GM19463 (cell line): ENCODE measurements around the gene PKDCC.
"Not testable (repeated sequence)": the region's sequence is repeated elsewhere in the genome, so short reads cannot be mapped to it uniquely, and the experiment has no call there.

ENCODE experiments used
- ATAC-seq: cut with Tn5 transposase; IDR thresholded peaks from one replicate; pipeline ENCODE4 v1.9.1; 2021; ENCODE audit warnings: mild to moderate bottlenecking, moderate library complexity; ENCODE audit not compliant: unreplicated experiment

PKDCC gene

DNA sequence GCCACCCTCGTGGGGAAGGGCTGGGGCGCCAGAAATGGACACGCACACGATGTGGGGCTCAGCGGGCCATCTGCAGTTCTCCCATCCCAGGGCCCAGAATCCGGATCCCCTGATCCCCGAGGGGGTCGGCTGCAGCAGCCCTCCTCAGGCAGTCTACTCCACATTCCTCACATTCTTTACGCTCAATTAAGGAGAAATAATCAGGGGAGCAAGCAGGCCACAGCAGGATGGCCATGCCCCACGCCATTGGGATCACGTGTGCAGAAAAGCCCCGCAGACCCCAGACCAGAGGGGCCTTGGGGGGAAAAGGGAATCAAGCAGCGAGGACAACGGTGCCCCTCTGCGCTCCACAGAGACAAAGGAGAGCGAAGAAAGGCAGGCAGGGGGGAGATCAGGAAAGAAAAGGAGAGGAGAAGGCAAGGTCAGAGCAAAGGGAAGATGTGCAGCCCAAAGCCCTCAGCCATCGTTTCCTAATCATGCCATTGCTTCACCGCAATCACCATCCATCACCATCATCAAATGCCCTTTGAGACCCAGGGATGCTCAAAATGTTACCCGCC is 17.5 kb upstream of the PKDCC start:
- no peak for ATAC-seq

DNA sequence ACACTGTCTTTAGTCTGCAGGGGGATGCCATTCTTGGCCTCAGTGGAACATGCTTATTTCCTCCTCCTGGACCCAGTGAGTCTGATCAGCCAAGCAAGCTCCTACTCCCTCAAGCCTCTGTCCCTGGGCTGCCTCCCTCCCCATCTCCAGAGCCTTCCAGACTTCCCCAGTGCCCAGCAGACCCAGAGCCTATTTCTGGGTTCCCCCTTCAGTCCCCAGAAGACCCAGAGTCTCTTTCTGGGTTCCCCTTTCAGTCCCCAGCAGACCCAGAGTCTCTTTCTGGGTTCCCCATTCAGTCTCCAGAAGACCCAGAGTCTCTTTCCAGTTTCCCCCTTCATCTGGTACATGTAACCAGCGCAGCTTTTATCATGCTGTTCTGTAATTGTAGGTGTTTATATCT is 17.0 kb upstream of the PKDCC start:
- no peak for ATAC-seq

DNA sequence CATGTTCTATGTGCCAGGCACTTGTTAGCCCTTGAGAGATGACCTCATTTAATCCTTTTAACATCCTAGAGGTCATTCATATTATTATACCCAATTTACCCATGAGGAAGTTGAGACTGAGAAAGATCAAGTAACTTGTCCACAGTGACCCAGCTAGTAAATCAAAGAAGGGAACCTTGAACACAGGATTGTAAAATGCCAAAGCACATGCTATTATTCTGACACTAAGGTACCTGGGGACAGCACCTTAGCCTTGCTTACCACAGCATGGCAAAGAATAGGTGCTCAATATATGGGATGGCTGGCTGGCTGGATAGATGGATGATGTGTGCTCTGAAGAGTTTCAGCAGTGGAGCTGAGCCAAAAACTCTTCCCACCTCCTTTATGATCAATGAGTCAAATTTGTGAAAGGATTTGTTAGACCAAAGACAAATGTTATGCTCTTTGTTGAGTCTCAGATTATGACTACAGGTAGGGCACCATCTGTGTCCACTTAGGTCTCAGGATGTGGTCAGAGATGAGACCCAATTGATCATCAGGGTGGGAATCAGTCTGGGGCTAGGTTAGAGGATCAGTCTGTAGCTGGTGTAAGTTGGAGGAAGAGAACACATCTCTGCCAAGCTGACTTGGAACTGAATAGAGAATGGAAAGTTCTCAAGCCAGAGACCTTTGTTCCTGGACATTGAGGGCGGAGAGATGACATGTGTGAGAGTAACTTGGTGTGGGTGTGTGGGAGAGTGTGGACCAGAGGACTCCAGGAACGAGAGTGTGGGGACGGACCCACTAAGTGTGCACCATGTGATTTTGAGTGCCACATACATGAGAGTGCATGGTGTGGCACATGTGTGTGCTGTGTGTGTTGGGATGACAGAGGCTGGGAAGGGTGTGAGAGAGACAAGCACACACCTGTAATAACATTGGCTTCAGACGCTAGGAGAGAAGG is 16.3 kb upstream of the PKDCC start:
- no peak for ATAC-seq

DNA sequence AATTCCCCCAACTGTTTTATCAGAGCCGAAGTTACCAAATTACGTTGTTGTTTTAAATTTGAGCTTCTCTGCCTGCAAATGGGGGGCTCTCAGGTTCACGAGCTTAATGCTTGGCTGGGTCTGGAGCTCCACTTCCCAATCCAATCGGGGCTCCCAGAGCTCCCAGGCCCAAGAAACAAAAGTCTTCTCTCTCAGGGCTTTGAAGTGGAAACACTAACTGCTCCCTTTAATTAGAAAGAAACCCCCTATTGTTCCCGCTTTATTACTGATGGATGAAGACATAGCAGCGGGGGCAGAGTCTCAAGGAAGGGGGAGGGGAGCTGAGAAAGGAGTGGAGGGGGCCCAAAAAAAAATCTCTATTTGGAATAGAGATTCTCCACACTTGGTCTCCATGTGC is 15.6 kb upstream of the PKDCC start:
- no peak for ATAC-seq

DNA sequence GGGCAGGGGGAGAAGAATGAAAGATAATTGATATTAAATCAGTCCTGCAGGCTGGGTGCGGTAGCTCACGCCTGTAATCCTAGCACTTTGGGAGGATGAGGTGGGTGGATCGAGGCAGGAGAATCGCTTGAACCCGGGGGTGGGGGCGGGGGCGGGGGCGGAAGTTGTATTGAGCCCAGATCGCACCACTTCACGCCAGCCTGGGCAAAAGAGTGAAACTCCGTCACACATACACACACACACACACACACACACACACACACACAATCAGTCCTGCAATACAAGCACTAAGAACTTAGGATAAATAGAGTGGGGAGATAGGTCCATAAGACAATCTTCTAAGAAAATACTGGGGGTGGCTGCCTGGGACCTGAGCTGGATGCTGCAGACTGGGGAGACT is 15.1 kb upstream of the PKDCC start:
- no peak for ATAC-seq

DNA sequence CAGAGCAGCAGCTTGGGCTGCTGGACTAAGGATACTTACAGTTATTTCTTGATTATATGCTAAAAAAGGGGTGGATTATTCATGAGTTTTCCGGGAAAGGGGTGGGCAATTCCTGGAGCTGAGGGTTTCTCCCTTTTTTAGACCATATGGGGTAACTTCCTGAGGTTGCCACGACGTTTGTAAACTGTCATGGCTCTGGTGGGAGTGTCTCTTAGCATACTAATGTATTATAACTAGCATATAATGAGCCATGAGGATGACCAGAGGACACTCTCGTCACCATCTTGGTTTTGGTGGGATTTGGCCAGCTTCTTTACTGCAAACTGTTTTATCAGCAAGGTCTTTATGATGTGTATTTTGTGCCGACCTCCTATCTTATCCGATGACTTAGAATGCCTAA is 13.7 kb upstream of the PKDCC start:
- ATAC-seq = not testable (repeated sequence)

DNA sequence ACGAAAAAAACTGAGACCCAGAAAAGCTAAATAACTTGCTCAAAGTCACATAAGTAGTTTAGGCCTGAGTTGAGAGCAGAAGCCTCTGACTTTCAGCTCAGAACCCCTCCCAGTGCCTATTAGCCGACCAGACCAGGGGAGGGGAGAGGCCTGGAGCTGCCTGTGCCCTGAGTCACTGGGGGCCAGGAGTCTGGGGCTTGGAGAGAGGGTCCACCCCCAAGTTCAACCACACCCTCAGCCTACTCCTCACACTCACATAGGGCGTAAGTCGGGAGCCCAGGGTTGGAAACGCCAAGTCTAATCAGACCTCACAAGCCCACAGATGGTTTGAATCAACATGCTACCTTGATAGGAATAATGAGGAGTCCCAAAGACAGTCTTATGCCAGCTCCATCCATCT is 12.6 kb upstream of the PKDCC start:
- no peak for ATAC-seq

DNA sequence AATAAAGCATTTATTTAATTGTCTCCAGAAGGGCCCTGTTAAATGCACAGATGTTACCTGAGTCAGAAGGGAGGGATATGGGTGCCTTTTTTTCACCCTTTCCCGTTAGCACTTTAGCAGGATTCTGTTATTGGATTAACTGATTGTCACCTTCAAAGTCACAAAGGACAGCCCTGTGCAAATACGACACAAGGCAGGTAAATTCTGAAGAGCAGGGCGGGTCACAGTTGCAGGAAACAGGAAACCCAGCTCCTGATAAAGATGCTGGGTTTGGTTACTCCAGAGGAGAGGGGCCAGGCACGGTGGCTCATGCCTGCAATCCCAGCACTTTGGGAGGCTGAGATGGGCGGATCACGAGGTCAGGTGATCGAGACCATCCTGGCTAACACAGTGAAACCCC is 11.4 kb upstream of the PKDCC start:
- no peak for ATAC-seq

DNA sequence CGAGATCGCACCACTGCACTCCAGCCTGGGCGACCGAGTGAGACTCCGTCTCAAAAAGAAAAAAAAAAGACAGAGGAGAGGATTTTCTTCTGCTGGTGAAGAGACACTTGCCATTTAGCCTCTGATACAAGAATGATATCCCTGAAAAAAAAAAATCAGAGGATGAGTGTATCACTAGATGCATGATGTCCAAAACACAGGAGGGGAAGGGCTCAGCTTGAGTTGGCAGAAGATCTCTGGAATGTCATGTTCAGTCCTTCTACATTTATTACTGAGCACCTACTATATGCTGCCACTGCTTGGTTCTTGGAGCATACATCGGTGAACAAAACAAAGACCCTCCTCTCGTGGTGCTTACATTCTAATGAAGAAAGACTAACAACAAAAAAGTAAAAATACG is 10.9 kb upstream of the PKDCC start:
- ATAC-seq = no peak

DNA sequence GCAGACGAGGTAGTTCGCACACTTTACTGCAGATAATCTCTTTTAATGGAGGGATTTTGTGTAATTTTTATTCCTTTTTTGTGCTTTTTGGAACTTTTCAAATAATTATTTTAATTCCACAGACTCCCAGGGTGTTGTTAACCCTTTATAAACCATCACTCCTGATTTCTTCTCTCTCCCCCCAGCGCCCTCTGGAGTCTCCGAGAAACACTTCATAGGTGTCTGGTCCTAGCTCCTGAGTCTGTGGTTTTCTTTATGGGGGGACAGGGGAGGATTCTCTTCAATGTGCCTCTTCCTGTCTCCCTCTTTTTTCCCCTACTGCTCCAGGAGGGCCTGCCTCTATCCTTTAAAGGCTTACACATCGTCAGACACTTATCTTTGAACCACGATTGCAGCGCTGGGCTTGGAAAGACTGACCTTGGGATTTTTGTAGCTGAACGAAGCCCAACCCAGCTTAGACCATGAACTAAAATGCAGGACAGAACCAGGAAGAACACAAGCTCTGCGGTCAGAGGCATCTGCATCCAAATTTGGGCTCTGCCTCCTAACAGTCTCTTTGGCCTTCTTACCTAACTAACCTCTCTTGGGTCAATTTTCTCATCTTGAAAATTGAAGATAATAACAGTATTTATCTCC is 7.1 kb upstream of the PKDCC start:
- ATAC-seq = no peak

DNA sequence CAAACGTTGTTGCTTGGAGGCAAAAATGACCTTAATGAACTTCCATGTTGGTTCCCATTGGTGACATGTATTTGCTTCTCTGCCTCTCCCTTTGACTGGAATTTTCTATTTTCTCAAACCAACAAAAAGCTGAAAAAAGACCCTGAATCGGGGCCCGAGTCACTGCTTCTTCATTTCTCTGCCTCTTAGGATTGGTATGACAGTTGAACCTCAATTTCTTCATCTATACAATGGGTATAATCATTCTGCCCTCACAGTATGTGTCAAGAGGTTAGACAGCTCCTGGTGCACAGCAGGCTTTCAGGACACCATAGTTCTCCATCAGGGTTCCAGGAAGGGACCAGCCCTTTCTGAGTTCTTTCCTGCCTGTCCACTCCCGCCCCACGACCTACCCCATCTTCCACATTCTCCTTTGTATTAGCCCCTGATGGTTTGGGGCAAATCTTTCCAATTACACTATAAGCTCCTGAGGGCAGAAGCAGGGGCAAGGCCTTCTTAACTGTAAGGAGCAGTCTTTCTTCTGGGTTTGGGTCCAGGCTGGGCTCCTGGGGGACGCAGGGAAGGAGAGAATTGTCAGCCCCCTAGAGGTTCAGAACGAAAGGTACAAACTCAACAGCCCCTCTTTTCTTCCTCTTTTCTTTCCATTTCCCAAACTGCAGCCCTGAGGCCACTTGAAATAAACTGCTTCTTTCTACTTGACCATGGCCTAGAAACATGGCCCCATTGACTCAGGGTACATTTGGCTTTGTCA is 6.3 kb upstream of the PKDCC start:
- ATAC-seq = no peak

DNA sequence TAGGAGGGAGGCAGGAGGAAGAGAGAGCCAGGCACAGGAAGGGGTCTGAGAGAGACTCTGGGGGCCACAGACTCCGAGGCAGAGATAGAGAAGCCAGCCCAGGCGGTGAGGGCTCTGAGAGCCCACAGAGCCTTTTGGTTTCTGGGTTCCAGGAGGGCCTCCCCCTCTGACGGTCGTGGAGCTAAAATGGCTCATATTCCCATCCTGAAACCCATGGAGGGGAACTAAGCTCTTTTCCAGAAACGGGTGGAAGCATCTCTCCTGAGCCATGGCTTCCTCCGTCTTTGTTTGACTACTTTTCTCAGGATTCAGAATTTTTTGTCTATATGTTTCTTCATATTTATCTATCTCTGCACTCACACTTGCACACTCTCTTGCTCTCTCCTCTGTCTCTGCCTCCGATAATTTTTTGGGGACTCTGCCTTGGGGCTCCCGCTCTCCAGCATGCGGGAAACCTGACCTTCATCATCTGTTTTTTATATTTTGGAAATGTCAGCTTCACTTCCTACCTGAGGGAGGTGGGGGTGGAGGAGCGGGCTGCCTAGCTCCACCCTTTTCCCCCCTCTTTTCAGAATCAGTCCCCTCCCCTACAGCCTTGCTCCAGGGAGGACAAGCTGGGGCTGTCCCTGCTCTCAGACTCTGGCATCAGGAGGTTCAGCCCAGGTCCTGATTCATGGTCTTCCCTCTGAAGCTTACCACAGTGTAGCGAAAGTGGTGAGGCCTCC is 5.0 kb upstream of the PKDCC start:
- ATAC-seq = no peak

DNA sequence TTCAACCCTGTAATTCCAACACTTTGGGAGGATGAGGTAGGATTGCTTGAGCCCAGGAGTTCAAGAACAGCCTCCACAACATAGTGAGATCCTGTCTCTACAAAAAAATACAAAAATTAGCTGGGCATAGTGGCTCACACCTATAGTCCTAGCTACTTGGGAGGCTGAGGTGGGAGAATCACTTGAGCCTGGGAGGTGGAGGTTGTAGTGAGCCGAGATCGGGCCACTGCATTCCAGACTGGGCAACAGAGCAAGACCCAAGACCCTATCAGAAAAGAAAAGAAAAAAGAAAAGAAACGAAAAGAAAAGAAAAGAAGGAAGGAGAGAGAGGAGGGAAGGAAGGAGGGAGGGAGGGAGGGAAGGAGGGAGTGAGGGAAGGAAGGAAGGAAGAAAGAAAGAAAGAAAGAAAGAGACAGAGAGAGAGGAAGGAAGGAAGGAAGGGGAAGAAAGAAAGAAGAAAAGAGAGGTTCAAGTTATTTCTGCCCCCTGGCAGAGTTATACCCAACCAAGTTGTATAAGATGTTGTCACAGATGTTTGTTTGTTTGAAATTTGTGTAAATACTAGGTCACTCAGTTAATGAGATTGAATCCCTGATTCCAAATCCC is 3.9 kb upstream of the PKDCC start:
- ATAC-seq = no peak

DNA sequence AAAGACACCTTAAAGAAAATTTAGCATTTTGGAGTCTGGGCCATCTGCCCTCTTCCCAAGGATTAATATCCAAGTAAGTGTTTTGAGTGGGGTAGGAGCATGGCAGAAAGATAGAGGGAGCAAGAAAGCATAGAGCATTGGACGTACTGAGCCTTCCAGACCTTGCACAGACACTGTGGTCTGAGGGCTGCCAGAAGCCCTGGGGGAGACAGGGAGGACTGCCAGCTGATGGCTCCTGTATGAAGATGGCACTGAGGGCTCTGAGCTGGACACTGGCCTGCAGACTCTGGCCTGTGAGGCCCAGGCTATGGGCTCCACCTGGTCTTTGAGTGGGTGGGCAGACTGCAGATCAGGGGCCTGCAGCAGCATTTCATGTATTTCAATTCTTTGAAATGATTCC is 2.9 kb upstream of the PKDCC start:
- ATAC-seq = no peak

DNA sequence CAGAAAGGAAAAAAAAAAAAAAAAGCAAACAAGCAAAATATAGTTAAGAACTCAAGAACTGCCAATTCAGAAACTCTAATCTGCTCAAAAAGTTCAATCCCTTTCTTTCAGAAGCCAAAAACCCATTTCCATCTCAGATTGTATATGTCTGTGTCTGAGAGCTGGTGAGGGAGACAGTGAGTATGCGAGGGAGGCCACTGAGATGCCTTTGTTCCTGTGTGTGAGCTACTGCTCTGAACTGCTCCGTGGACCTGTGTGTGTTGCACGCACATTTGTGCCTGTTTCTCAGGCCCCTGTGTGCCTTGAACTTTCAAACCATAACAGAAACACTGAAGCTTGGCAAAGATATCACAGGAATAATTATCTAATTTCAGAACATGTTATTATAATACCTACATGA is 2.5 kb upstream of the PKDCC start:
- ATAC-seq = no peak

DNA sequence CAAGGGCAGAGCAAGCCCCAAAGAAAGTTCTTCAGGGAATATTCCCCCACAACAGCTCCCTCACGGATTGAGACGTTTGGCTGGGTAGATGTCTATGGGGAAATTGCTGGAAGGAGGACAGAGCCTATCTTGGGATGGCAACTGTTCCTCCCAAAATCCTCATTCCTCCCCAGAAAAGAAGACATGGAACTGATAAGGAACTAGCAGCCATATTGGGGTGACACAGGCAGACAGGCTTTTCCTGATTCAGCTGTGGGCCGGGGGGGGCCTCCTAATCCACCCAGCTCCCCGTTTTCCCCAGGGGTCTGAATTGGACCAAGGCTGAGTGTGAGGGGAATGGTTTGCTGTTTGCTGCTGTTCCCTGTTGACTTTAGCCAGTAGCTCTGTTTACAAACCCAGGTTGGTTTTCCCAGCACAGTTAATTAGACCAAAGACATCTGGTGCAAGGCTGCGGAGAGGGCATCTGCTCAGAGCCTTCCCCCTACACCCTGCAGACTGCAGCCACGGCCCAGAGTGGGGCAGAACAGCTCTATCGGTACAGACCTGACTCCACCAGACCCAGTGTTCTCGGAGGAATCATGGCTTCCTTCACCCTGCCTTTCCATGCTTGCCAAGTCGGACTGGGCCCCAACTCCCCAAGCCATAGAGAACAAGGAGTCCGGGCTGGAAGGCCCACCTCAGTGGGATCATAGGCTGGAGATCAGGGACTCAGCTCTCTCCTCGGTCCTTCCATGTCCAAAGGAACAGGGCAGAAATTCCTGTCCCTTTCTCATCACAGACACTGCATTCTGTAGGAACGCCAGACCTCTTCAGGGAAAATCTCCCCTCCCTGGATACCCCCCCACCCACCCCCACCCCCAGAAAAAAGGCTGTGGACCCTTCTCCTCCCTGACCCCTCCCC is 1.7 kb upstream of the PKDCC start:
- ATAC-seq = no peak

DNA sequence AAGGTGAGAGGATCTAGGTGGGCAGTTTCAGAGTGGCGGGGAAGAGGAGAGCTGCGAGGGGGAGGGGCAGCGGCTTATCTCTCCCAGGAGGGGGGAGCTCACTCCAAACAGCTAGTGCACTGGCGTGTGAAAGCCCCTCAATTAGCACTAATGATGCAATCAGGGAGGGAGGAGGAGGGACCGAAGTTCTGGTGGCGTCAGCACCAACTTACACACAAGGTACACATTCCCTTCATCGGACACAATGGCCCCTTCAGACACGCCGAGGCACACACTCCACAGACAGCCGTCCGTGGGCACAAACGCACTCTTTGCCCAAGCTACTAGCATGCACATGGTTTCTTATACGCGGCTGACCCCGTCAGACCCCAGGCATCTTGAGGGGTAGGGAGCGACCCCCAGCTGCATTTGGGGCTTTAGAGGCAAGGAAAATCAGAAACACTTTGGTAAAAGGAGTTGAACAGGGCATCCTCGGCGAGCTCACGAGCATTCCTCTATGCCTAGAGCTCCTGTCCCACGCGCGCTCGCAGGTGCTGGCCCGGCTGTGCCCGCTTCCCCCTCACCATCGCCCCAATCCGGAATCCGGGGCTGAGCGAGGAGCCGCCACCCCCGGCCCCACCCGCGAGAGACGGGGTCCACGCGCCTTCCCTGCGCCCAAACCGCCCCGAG is 868 bp upstream of the PKDCC start:
- ATAC-seq = no peak

DNA sequence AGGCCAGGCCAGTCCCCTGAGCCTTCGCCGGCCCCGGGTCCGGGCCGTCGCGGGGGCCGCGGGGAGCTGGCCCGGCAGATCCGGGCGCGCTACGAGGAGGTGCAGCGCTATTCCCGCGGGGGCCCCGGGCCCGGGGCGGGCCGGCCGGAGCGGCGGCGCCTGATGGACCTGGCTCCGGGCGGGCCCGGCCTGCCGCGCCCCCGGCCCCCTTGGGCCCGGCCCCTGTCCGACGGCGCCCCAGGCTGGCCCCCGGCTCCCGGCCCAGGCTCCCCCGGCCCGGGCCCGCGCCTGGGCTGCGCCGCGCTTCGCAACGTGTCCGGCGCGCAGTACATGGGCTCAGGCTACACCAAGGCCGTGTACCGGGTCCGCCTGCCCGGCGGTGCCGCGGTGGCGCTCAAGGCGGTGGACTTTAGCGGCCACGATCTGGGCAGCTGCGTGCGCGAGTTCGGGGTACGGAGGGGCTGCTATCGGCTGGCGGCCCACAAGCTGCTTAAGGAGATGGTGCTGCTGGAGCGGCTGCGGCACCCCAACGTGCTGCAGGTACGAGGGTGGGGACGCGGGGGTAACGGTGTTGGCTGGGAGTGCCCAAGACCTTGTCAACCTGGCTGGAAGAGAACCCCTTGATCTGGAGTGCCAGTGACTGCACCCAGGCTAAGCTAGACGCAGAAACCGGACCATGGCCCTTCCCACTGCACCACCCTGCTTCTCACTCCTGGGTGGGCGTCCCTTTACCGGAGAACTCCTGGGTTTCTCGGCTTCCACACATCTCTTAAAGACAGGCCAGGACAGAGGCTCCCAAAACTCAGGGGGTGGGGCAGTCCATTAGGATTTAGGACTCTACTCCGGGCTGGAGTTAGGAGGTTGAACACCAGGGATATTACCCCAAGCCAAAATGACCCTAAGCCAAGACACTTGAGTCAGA is 739 bp downstream of the PKDCC start:
- no peak for ATAC-seq
